Measurements from ENCODE around the gene YAF2. TPM values are rescaled to one million over a fixed set of nuclear protein-coding genes. Genes with fewer than 3 reads are reported as not detected.

YAF2 gene
- total RNA-seq, 1 experiment from 2014 or later = 15.0 TPM

- H3K27ac ChIP-seq (ENCODE audit: low read depth, low read length) = no peak overlapping the region
- H3K9me3 ChIP-seq (ENCODE audit: control insufficient read depth in 1 of 2, insufficient read depth in 1 of 2, low read depth in 1 of 2, low read length in 2 of 2) = no peaks in the 10 kb centered on the region
- no peak overlapping the region for H2AFZ ChIP-seq (ENCODE audit: low read depth, low read length, poor library complexity, severe bottlenecking)
- H3K9ac ChIP-seq (ENCODE audit: low read length) = no peak overlapping the region
- H3K4me1 ChIP-seq (ENCODE audit: control insufficient read depth in 1 of 2, insufficient read depth in 2 of 2, low read length in 2 of 2) = no peaks in the 10 kb centered on the region
- H3K4me3 ChIP-seq (replicated peaks in 1 of 2; ENCODE audit: low read depth in 1 of 2, low read length in 2 of 2) = no peak overlapping the region
- intact Hi-C loops (cut with micrococcal nuclease) = no loop called here
- H3K4me2 ChIP-seq (ENCODE audit: low read length) = no peak overlapping the region
- H3K36me3 ChIP-seq (ENCODE audit: control insufficient read depth in 1 of 2, insufficient read depth in 2 of 2, low read length in 2 of 2) = no peaks in the 10 kb centered on the region
- no peak for TF ChIP-seq SRF (IDR thresholded peaks at IDR 0.05; ENCODE audit: low read depth)
- TF ChIP-seq POLR2AphosphoS5 (IDR thresholded peaks at IDR 0.05; ENCODE audit: low read depth, low read length) = no peak
- TF ChIP-seq CBX3 (IDR thresholded peaks at IDR 0.05; ENCODE audit: low read depth) = no peak
- TF ChIP-seq CEBPB (IDR thresholded peaks at IDR 0.05; ENCODE audit: low read depth) = no peak
- TF ChIP-seq ZBTB33 (IDR thresholded peaks at IDR 0.05; ENCODE audit: extremely low read depth, insufficient replicate concordance, low read length) = no peak
- TF ChIP-seq FOSL1 (IDR thresholded peaks at IDR 0.05; ENCODE audit: low read depth) = no peak
- no peak for TF ChIP-seq JUND (IDR thresholded peaks at IDR 0.05)
- no peak for TF ChIP-seq YY1 (IDR thresholded peaks at IDR 0.05; ENCODE audit: extremely low read depth, insufficient replicate concordance, low read depth, low read length)
- no peak for TF ChIP-seq ZNF274 (IDR thresholded peaks at IDR 0.05; ENCODE audit: low read depth, low read length)
- TF ChIP-seq, protein P1, sequence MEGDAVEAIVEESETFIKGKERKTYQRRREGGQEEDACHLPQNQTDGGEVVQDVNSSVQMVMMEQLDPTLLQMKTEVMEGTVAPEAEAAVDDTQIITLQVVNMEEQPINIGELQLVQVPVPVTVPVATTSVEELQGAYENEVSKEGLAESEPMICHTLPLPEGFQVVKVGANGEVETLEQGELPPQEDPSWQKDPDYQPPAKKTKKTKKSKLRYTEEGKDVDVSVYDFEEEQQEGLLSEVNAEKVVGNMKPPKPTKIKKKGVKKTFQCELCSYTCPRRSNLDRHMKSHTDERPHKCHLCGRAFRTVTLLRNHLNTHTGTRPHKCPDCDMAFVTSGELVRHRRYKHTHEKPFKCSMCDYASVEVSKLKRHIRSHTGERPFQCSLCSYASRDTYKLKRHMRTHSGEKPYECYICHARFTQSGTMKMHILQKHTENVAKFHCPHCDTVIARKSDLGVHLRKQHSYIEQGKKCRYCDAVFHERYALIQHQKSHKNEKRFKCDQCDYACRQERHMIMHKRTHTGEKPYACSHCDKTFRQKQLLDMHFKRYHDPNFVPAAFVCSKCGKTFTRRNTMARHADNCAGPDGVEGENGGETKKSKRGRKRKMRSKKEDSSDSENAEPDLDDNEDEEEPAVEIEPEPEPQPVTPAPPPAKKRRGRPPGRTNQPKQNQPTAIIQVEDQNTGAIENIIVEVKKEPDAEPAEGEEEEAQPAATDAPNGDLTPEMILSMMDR (IDR thresholded peaks at IDR 0.05 in 2 of 3, conservative IDR thresholded peaks at IDR 0.05 in 1 of 3; ENCODE audit: borderline replicate concordance in 1 of 3, insufficient read depth in 1 of 3, low read depth in 2 of 3, low read length in 2 of 3) = no peak
- TF ChIP-seq, protein P2, sequence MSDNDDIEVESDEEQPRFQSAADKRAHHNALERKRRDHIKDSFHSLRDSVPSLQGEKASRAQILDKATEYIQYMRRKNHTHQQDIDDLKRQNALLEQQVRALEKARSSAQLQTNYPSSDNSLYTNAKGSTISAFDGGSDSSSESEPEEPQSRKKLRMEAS (IDR thresholded peaks at IDR 0.05) = no peak
- no peak for TF ChIP-seq ATF3 (IDR thresholded peaks at IDR 0.05)
- no peak for TF ChIP-seq RAD21 (IDR thresholded peaks at IDR 0.05; ENCODE audit: low read depth)
- no peak for TF ChIP-seq POLR2A (IDR thresholded peaks at IDR 0.05; ENCODE audit: borderline replicate concordance, extremely low read depth, insufficient read depth, insufficient read length)
- TF ChIP-seq TCF7L2 (IDR thresholded peaks at IDR 0.05; ENCODE audit: borderline replicate concordance, extremely low read depth, insufficient read depth, insufficient read length) = no peak
- TF ChIP-seq EGR1 (IDR thresholded peaks at IDR 0.05; ENCODE audit: low read depth) = no peak
- TF ChIP-seq SP1 (IDR thresholded peaks at IDR 0.05; ENCODE audit: low read depth) = no peak
- TF ChIP-seq EZH2phosphoT487 (IDR thresholded peaks at IDR 0.05; ENCODE audit: borderline replicate concordance) = no peak
- TF ChIP-seq, protein P3, sequence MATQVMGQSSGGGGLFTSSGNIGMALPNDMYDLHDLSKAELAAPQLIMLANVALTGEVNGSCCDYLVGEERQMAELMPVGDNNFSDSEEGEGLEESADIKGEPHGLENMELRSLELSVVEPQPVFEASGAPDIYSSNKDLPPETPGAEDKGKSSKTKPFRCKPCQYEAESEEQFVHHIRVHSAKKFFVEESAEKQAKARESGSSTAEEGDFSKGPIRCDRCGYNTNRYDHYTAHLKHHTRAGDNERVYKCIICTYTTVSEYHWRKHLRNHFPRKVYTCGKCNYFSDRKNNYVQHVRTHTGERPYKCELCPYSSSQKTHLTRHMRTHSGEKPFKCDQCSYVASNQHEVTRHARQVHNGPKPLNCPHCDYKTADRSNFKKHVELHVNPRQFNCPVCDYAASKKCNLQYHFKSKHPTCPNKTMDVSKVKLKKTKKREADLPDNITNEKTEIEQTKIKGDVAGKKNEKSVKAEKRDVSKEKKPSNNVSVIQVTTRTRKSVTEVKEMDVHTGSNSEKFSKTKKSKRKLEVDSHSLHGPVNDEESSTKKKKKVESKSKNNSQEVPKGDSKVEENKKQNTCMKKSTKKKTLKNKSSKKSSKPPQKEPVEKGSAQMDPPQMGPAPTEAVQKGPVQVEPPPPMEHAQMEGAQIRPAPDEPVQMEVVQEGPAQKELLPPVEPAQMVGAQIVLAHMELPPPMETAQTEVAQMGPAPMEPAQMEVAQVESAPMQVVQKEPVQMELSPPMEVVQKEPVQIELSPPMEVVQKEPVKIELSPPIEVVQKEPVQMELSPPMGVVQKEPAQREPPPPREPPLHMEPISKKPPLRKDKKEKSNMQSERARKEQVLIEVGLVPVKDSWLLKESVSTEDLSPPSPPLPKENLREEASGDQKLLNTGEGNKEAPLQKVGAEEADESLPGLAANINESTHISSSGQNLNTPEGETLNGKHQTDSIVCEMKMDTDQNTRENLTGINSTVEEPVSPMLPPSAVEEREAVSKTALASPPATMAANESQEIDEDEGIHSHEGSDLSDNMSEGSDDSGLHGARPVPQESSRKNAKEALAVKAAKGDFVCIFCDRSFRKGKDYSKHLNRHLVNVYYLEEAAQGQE (IDR thresholded peaks at IDR 0.05; ENCODE audit: low read depth) = no peak
- TF ChIP-seq EZH2 (IDR thresholded peaks at IDR 0.05) = no peak
- ATAC-seq = no peak
- no peaks in the 10 kb centered on the region for H3K9me2 ChIP-seq (ENCODE audit: insufficient read depth)
- no TSS peak for BruUV-seq (replicated peaks)
- no peaks in the 10 kb centered on the region for H4K20me1 ChIP-seq (ENCODE audit: insufficient read depth)
- H3K79me2 ChIP-seq (ENCODE audit: insufficient read depth, low read length) = no peaks in the 10 kb centered on the region
- ChIA-PET RAD21 (ENCODE audit: low non-redundant PET in 1 of 2, low total read pairs in 2 of 2, uncharacterized antibody in 2 of 2, unreplicated experiment in 2 of 2) (no interaction called here), POLR2A (no interaction called here), CTCF (interaction anchor here (0.6 kb wide), 1 partner anchor 12 kb away, joined by 5 read pairs; no protein-coding TSS in a partner anchor)
- no peak for DNase-seq (ENCODE audit: low read depth, low spot score)
- H3K27me3 ChIP-seq (ENCODE audit: insufficient read depth, low read length) = no peaks in the 10 kb centered on the region
Observed at GRCh38 chr12:42286741-42287140, 48.7 kb upstream of the YAF2 start.
